ENCODE data around the gene PLPP4. TPM values are rescaled to one million over a fixed set of nuclear protein-coding genes. Genes with fewer than 3 reads are reported as not detected.
A peak's percentile ranks its signal among the peaks of the same experiment; 100 is the strongest.

PLPP4 gene
- total and polyA plus RNA-seq, 3 donors from 2014 or later, result 12.6 to 65.8 (median 21.9) TPM

DNA sequence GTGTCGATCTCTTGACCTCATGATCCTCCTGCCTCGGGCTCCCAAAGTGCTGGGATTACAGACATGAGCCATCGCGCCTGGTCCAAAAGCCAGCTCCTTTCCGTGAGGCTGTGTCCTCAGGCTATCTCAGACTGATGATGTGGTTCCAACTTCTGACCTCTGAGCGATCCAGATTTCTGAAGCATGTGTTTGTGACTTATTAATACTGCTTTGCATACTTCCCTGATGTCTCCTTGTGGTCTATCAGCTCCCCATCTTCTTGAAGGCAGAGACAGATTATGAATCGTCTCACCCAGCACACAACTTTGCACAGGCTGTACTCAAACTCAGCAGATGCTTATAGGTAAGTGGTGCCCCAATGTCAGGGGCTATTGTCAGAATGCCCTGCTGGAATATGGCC lies 2.0 kb upstream of the PLPP4 start:
- Histone ChIP-seq H3K27me3 (no peaks in the 10 kb centered on the region), H3K9me3 (no peaks in the 10 kb centered on the region), H3K4me3 (no peak overlapping the region), H3K36me3 (ENCODE audit: low read depth, missing control alignments) (no peaks in the 10 kb centered on the region), H3K4me1 (peaks cover 16% of the 10 kb centered on the region), H3K27ac (no peak overlapping the region)
- 72 to 88% methylated on average over 7 of the region's 7 CpGs for WGBS, 2 donors
- intact Hi-C loops (cut with DNase I; ENCODE audit: low total_unique reads), result no loop called here
- TF ChIP-seq, protein P1, sequence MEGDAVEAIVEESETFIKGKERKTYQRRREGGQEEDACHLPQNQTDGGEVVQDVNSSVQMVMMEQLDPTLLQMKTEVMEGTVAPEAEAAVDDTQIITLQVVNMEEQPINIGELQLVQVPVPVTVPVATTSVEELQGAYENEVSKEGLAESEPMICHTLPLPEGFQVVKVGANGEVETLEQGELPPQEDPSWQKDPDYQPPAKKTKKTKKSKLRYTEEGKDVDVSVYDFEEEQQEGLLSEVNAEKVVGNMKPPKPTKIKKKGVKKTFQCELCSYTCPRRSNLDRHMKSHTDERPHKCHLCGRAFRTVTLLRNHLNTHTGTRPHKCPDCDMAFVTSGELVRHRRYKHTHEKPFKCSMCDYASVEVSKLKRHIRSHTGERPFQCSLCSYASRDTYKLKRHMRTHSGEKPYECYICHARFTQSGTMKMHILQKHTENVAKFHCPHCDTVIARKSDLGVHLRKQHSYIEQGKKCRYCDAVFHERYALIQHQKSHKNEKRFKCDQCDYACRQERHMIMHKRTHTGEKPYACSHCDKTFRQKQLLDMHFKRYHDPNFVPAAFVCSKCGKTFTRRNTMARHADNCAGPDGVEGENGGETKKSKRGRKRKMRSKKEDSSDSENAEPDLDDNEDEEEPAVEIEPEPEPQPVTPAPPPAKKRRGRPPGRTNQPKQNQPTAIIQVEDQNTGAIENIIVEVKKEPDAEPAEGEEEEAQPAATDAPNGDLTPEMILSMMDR (IDR thresholded peaks at IDR 0.05), result no peak
- TF ChIP-seq POLR2A (IDR thresholded peaks at IDR 0.05), result no peak
- no peak for DNase-seq

DNA sequence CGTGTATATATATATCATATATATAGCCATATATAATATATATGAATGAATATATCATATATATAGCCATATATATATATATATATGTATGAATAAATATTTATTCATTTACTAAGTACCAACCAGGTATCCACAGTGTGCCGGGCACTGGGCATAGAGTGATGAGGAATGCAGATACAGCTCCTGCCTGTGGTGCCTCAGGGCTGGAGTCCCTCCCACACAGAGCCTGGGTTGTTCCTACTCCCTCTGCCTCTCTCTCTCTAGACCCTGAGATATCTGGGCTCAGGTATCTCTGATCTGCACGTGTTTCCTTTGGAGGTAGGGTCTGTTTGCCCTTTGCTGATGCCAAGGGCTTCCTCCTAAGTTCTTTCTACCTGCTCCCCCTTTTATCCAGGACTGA lies 1.4 kb upstream of the PLPP4 start:
- H3K27me3 ChIP-seq, result no peaks in the 10 kb centered on the region
- H3K4me3 ChIP-seq, result no peak overlapping the region
- intact Hi-C loops (cut with DNase I; ENCODE audit: low total_unique reads), result no loop called here
- TF ChIP-seq, protein P1 (IDR thresholded peaks at IDR 0.05), result no peak
- no peak for TF ChIP-seq POLR2A (IDR thresholded peaks at IDR 0.05)
- no peak overlapping the region for H3K27ac ChIP-seq
- no peak for DNase-seq
- H3K9me3 ChIP-seq, result no peaks in the 10 kb centered on the region
- peaks cover 20% of the 10 kb centered on the region for H3K4me1 ChIP-seq
- WGBS, 2 donors, result 56 to 60% methylated on average over 3 of the region's 3 CpGs
- H3K36me3 ChIP-seq (ENCODE audit: low read depth, missing control alignments), result no peaks in the 10 kb centered on the region

DNA sequence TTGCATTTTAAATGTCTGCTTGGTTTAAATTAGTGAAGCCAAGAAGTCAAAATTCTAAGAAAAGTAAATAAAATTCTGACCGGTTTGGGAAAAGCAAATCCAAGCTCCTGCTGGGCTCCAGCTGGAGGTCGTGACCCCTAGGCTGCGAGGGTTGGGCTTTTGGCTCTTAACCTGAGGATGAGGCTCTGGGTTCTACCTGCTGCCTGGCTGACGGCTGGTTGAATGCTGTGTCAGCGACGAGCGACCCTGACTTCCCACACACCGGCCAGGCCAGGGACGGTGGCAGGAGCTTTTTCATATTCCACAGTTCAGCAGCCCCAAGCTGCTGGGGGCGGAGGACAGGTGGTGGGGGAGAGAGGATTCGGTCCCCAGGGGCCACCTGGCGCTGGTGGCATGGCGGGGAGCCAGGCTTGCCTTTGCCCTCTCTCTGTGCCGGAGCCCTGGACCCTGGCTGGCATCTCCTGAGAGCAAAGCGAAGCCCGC lies 843 bp upstream of the PLPP4 start:
- intact Hi-C loops (cut with DNase I; ENCODE audit: low total_unique reads), result no loop called here
- Histone ChIP-seq H3K36me3 (ENCODE audit: low read depth, missing control alignments) (no peaks in the 10 kb centered on the region), H3K4me1 (peaks cover 20% of the 10 kb centered on the region), H3K4me3 (peak overlapping the region; percentile 54 to 81), H3K9me3 (no peaks in the 10 kb centered on the region), H3K27me3 (no peaks in the 10 kb centered on the region), H3K27ac (no peak overlapping the region)
- WGBS, 2 donors, result 2 to 8% methylated on average over 14 to 16 of the region's 16 CpGs
- TF ChIP-seq, protein P1 (IDR thresholded peaks at IDR 0.05), result no peak
- no peak for TF ChIP-seq POLR2A (IDR thresholded peaks at IDR 0.05)
- no peak for DNase-seq

DNA sequence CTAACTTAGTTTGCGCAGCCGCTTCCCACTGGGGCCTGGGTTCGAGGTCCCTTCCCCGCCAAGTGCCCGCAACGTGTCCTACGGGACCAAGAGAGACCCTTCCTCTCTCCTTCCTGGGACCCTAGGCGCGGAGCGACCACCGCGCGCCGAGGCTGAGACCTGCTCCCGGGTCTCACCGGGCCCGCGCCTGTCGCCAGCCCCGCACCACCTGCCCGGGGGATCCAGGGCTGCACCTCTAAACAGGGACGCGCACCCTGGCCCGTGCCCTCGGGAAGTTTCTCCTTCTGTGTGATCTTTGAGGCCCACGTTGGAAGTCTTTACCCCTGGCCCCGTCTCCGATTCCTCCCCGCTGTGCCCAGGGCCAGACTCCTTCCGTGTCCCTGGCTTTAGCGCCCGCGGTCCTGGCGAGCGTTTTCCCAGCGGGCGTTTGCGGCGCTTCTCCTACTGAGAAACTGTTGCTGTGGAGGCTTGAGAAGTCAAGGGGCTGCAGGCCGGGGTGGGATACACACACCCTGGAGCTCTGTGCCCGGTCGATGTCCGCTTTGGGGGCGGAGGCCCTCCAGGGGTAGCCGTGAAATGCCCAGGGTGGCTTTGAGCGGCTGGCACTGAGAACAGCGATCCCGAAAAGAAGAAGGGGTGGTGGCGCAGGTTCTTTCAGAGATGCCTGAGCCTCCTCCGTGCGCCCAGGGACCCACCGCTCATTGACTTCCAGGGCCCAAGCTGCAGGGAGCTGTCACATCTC lies 575 bp downstream of the PLPP4 start:
- no peaks in the 10 kb centered on the region for H3K27me3 ChIP-seq

More for the DNA sequence above, 575 bp downstream of the PLPP4 start:
- Histone ChIP-seq H3K36me3 (ENCODE audit: low read depth, missing control alignments) (no peaks in the 10 kb centered on the region), H3K27ac (no peak overlapping the region), H3K4me3 (peak overlapping the region; percentile 54 to 81), H3K9me3 (no peaks in the 10 kb centered on the region), H3K4me1 (peaks cover 20% of the 10 kb centered on the region)
- peak; percentile 33 for DNase-seq
- intact Hi-C loops (cut with DNase I; ENCODE audit: low total_unique reads), result no loop called here
- 7% methylated on average over 43 to 52 of the region's 52 CpGs for WGBS, 2 donors
- TF ChIP-seq, protein P1 (IDR thresholded peaks at IDR 0.05), result no peak
- no peak for TF ChIP-seq POLR2A (IDR thresholded peaks at IDR 0.05)
